Heart right ventricle (tissue), 16 donors: Measurements from ENCODE around the gene HNRNPA3. TPM values are rescaled to one million over a fixed set of nuclear protein-coding genes. Genes with fewer than 3 reads are reported as not detected.
A peak's percentile ranks its signal among the peaks of the same experiment; 100 is the strongest.
"Not testable (repeated sequence)": the region's sequence is repeated elsewhere in the genome, so short reads cannot be mapped to it uniquely, and the experiment has no call there.

Experiments used
- ATAC-seq, 8 donors: fragments of 200-7000 bp; cut with Tn5 transposase; one replicate each; pipeline ENCODE4 v1.9.1; 2020; ENCODE audit warnings: mild to moderate bottlenecking in 8 of 8, moderate library complexity in 8 of 8, moderate number of reproducible peaks in 1 of 8
- DNase-seq, 2 donors: peaks; one replicate each; pipeline ENCODE4 v3.0.0-alpha.2; 2020
- H3K27ac ChIP-seq, 10 donors: fragments of 200-600 bp; sonication (generic) in 2 of 10; one replicate each; pipeline versions ENCODE4 v1.5.0 to v1.8.0; 2020 to 2022; ENCODE audit warnings: mild to moderate bottlenecking in 3 of 10
- H3K27me3 ChIP-seq, 7 donors: fragments of 200-600 bp; one replicate each; pipeline ENCODE4 v1.8.0; 2021 to 2022; ENCODE audit warnings: mild to moderate bottlenecking in 2 of 7
- H3K36me3 ChIP-seq, 9 donors: fragments of 200-600 bp; sonication (generic) in 1 of 9; one replicate each; pipeline versions ENCODE4 v1.5.0 to v1.8.0; 2020 to 2022; ENCODE audit warnings: mild to moderate bottlenecking in 2 of 9
- H3K4me1 ChIP-seq, 9 donors: fragments of 200-600 bp; sonication (generic) in 1 of 9; one replicate each; pipeline versions ENCODE4 v1.5.0 to v1.8.0; 2020 to 2022; ENCODE audit warnings: mild to moderate bottlenecking in 4 of 9
- H3K4me3 ChIP-seq, 10 donors: fragments of 200-600 bp; sonication (generic) in 2 of 10; one replicate each; pipeline versions ENCODE4 v1.5.0 to v1.8.0; 2020 to 2022; ENCODE audit warnings: mild to moderate bottlenecking in 7 of 10, moderate library complexity in 2 of 10
- H3K9me3 ChIP-seq, 11 donors: fragments of 200-600 bp in 10 of 11; sonication (generic) in 2 of 11; one replicate each; pipeline versions ENCODE4 v1.5.0 to v1.8.0; 2013 to 2022; ENCODE audit warnings: mild to moderate bottlenecking in 2 of 11, control low read depth in 1 of 11, moderate library complexity in 1 of 11
- CTCF ChIP-seq, 9 donors: fragments of 200-600 bp; sonication (generic) in 2 of 9; IDR thresholded peaks; one replicate each; pipeline versions ENCODE4 v1.5.0 to v1.8.0; 2021 to 2022; ENCODE audit warnings: antibody characterized with exemption in 9 of 9, mild to moderate bottlenecking in 5 of 9, moderate library complexity in 1 of 9
- WGBS, 2 donors: extraction: QIAGEN DNeasy Blood & Tissue Kit; methylation state at CpG; one replicate each; pipeline ENCODE4 v1.1.7; 2013; ENCODE audit warnings: inconsistent platforms in 1 of 2; 5-methylcytosine and 5-hydroxymethylcytosine counted together
- intact Hi-C, 10 donors: fragments of 100-400 bp; cut with DNase I; formaldehyde crosslinking; loops; one replicate each; pipeline versions ENCODE4 v1.11.1 to v1.14.2; 2022
- polyA plus RNA-seq, 2 donors: library from polyadenylated mRNA; stranded (reverse); fragments of 200-250 nt; gene quantifications; one replicate each; pipeline ENCODE4 v1.2.3, GENCODE V29; 2013
- total RNA-seq, 10 donors: library from RNA; stranded (reverse); fragmentation: NEBNext Ultra II Directional in 3 of 10; extraction: Animal tissue kit (Norgen Biotek cat#: 25700) in 3 of 10; gene quantifications; one replicate each; pipeline versions ENCODE4 v1.2.1 to v1.2.4, GENCODE V29; 2021 to 2023
- donor health status: Arrhythmogenic right ventricular cardiomyopathy.
- donor health status: ischemic (EF 13 %, LVEDD 7.1; RV severe dilation, severe dysfunction).
- donor health status: healthy with polysubstance abuse.
- donor health status: DM: no; HTN: yes; CAD: no.
- donor health status: DM: no; HTN: no; CAD: no.
- donor health status: ischemic (EF 25% LVEDD 6.9; RV normal size, moderate dysfunction).
- donor health status: ischemic (EF 25% LVEDD 5.7; RV mildly dilated, moderate dysfunction).
- donor health status: healthy.
- donor health status: DM: yes; HTN: yes; CAD: no.
- donor health status: Ischemic cardiomyopathy.
- donor health status: ischemic (EF 35%, LVEDD 5.7; RV mildly dilated, moderate dysfunction).
- donor health status: nonischemic (EF 11% LVEDD 7.7; RV severe dilation, severe dysfunction).
- donor health status: DM: yes; HTN: yes; CAD: no.
- donor health status: PGD.
- donor health status: ischemic (EF 29% LVEDD 5.4; RV normal size, mild dysfunction).
- donor health status: nonischemic (EF 23%, LVEDD 6.1; RV moderate dilation, normal function).

The HNRNPA3 gene
- total and polyA plus RNA-seq, 12 donors, result 63.7 to 93.8 (median 80.1) TPM

- H3K36me3 ChIP-seq, result peaks cover 0 to 99% (median 65%) of the 10 kb centered on the region in 9 donors
- ATAC-seq (peak in 1 of 8 donors; percentile 17), DNase-seq (no peak)
- H3K27ac ChIP-seq, result no peak overlapping the region
- TF ChIP-seq CTCF (IDR thresholded peaks at IDR 0.05), result no peak
- no peaks in the 10 kb centered on the region for H3K27me3 ChIP-seq
- no peak overlapping the region for H3K4me3 ChIP-seq
- no peaks in the 10 kb centered on the region for H3K9me3 ChIP-seq
- 94 to 96% methylated on average over 3 of the region's 3 CpGs for WGBS, 2 donors
- H3K4me1 ChIP-seq, result peaks cover 6 to 47% (median 40%) of the 10 kb centered on the region in 9 donors
- intact Hi-C loops, result no loop called here
Measured at GRCh38 chr2:177221534-177221933, 8.9 kb downstream of the HNRNPA3 start.

- intact Hi-C loops, result no loop called here
- Histone ChIP-seq H3K27me3 (no peaks in the 10 kb centered on the region), H3K9me3 (no peaks in the 10 kb centered on the region), H3K4me1 (peaks cover 4 to 43% (median 36%) of the 10 kb centered on the region in 9 donors), H3K4me3 (no peak overlapping the region), H3K36me3 (peaks cover 0 to 95% (median 60%) of the 10 kb centered on the region in 9 donors), H3K27ac (no peak overlapping the region)
- TF ChIP-seq CTCF (IDR thresholded peaks at IDR 0.05), result no peak
- no peak for DNase-seq
- WGBS, 2 donors, result 84 to 91% methylated on average over 3 of the region's 3 CpGs
- ATAC-seq, result no peak
Measured at GRCh38 chr2:177221970-177222369, 9.4 kb downstream of the HNRNPA3 start.

- H3K36me3 ChIP-seq, result peaks cover 0 to 95% (median 47%) of the 10 kb centered on the region in 9 donors
- peaks cover 0 to 35% (median 22%) of the 10 kb centered on the region in 9 donors for H3K4me1 ChIP-seq
- ATAC-seq, H3K27me3 ChIP-seq, intact Hi-C loops, H3K4me3 ChIP-seq, H3K27ac ChIP-seq, DNase-seq, H3K9me3 ChIP-seq: not testable (repeated sequence)
Measured at GRCh38 chr2:177223436-177223835, 10.8 kb downstream of the HNRNPA3 start.

GRCh38 chr2:177225965-177226360 is 13.4 kb downstream of the HNRNPA3 start:
- peaks cover 0 to 21% (median 3%) of the 10 kb centered on the region in 9 donors for H3K4me1 ChIP-seq
- no peak overlapping the region for H3K4me3 ChIP-seq
- H3K9me3 ChIP-seq, result no peaks in the 10 kb centered on the region
- intact Hi-C loops, result no loop called here
- no peak for ATAC-seq
- DNase-seq, result no peak
- no peaks in the 10 kb centered on the region for H3K27me3 ChIP-seq
- H3K36me3 ChIP-seq, result peaks cover 0 to 95% (median 43%) of the 10 kb centered on the region in 9 donors
- no peak overlapping the region for H3K27ac ChIP-seq
- 80 to 87% methylated on average over 2 of the region's 2 CpGs for WGBS, 2 donors
- TF ChIP-seq CTCF (IDR thresholded peaks at IDR 0.05), result no peak

- no peak overlapping the region for H3K4me3 ChIP-seq
- H3K9me3 ChIP-seq, result no peaks in the 10 kb centered on the region
- H3K27ac ChIP-seq, result no peak overlapping the region
- ATAC-seq (peak in 6 of 8 donors; percentile 12 to 58 (median 14)), DNase-seq (no peak)
- peaks cover 0 to 34% (median 17%) of the 10 kb centered on the region in 9 donors for H3K4me1 ChIP-seq
- H3K36me3 ChIP-seq, result peaks cover 0 to 95% (median 51%) of the 10 kb centered on the region in 9 donors
- intact Hi-C loops, result no loop called here
- H3K27me3 ChIP-seq, result no peaks in the 10 kb centered on the region
- WGBS, 2 donors, result 90 to 92% methylated on average over 8 of the region's 8 CpGs
- no peak for TF ChIP-seq CTCF (IDR thresholded peaks at IDR 0.05)
Measured at GRCh38 chr2:177229442-177230242, 17.0 kb downstream of the HNRNPA3 start.
